HepG2 (cell line): ENCODE measurements around the gene ECM1. TPM values are rescaled to one million over a fixed set of nuclear protein-coding genes. Genes with fewer than 3 reads are reported as not detected.

Experiments used
- ATAC-seq: fragments of 200-7000 bp; cut with Tn5 transposase; 3 replicates; pipeline ENCODE4 v1.9.1; 2020; ENCODE audit warnings: mild to moderate bottlenecking, moderate library complexity
- BruUV-seq: library from RNA; stranded (reverse); fragments of 400-500 nt; replicated peaks from 2 replicates; lab custom pipeline; 2021; lab: Mats Ljungman, UMichigan
- CTCF ChIA-PET: fragments of 300-600 bp; formaldehyde crosslinking; extraction: SDS; loops from one replicate; lab custom pipeline; 2021; ENCODE audit warnings: low total read pairs, inconsistent platforms, low intra/inter-chr PET ratio; lab: Yijun Ruan, JAX
- POLR2A ChIA-PET: fragments of 350-600 bp; sonication (Branson Sonifier 250); formaldehyde crosslinking; loops from one replicate; lab custom pipeline; 2020; ENCODE audit warnings: antibody characterized with exemption, inconsistent platforms; lab: Yijun Ruan, JAX
- DNase-seq: peaks from one replicate; pipeline ENCODE4 v3.0.0-alpha.2; 2015; ENCODE audit warnings: low spot score
- FAIRE-seq: peaks from 3 replicates; lab custom pipeline; 2011; peaks lifted over from hg19 to GRCh38; lab: Jason Lieb, UNC
- H2AFZ ChIP-seq: one replicate; pipeline ENCODE4 v1.6.1; 2011; ENCODE audit warnings: low read length, inconsistent platforms
- H3K27ac ChIP-seq: fragments of 300-600 bp; 3 replicates; pipeline ENCODE4 v1.8.0; 2011; ENCODE audit warnings: mixed run types, mild to moderate bottlenecking, mixed read lengths, low read length, inconsistent platforms; ENCODE audit not compliant: insufficient read depth; ENCODE audit errors: extremely low read length
- H3K27me3 ChIP-seq, 2 experiments: fragments of 200-600 bp in 1 of 2; 2 replicates in 1 of 2; 3 replicates in 1 of 2; pipeline versions ENCODE4 v1.6.0 to v1.8.0; 2011; ENCODE audit warnings: low read length in 2 of 2, mild to moderate bottlenecking in 2 of 2, moderate library complexity in 2 of 2, inconsistent platforms in 1 of 2; ENCODE audit not compliant: insufficient read depth in 2 of 2, control insufficient read depth in 1 of 2
- H3K36me3 ChIP-seq, 2 experiments: fragments of 200-600 bp in 1 of 2; replicated peaks in 1 of 2; 2 replicates in 1 of 2; 3 replicates in 1 of 2; pipeline versions ENCODE4 v1.5.1 to v1.8.0; 2011; ENCODE audit warnings: low read length in 2 of 2, inconsistent platforms in 1 of 2; ENCODE audit not compliant: insufficient read depth in 2 of 2, control insufficient read depth in 1 of 2
- H3K4me1 ChIP-seq: 2 replicates; pipeline ENCODE4 v1.5.1; 2012; ENCODE audit warnings: low read length, inconsistent platforms; ENCODE audit not compliant: insufficient read depth
- H3K4me2 ChIP-seq: 2 replicates; pipeline ENCODE4 v1.6.0; 2011; ENCODE audit warnings: low read depth, low read length, inconsistent platforms
- H3K4me3 ChIP-seq, 3 experiments: fragments of 200-600 bp in 1 of 3; sonication (generic), shearing (Covaris generic) in 1 of 3; replicated peaks in 1 of 3; 2 replicates each; pipeline ENCODE4 v1.5.1; 2011 to 2016; ENCODE audit warnings: low read length in 3 of 3, inconsistent platforms in 2 of 3, low read depth in 2 of 3, mild to moderate bottlenecking in 2 of 3, control low read depth in 1 of 3, mixed read lengths in 1 of 3; ENCODE audit not compliant: insufficient read depth in 1 of 3
- H3K79me2 ChIP-seq: one replicate; pipeline ENCODE4 v1.6.1; 2011; ENCODE audit warnings: low read length, inconsistent platforms; ENCODE audit not compliant: insufficient read depth
- H3K9ac ChIP-seq: 2 replicates; pipeline ENCODE4 v1.6.0; 2011; ENCODE audit warnings: mild to moderate bottlenecking, low read depth, low read length, inconsistent platforms; ENCODE audit not compliant: insufficient read depth
- H3K9me3 ChIP-seq: 2 replicates; pipeline ENCODE4 v1.5.1; 2012; ENCODE audit warnings: mild to moderate bottlenecking, low read length
- H4K20me1 ChIP-seq: 2 replicates; pipeline ENCODE4 v1.6.0; 2011; ENCODE audit warnings: inconsistent platforms, mild to moderate bottlenecking, low read length, moderate library complexity; ENCODE audit not compliant: insufficient read depth
- ATF7 ChIP-seq, 2 experiments: fragments of 450-650 bp in 1 of 2; sonication (generic) in 1 of 2; formaldehyde crosslinking in 1 of 2; IDR thresholded peaks; 2 replicates each; pipeline versions ENCODE4 v1.4.0 to v1.6.1; 2016 to 2020; ENCODE audit warnings: antibody characterized with exemption in 1 of 2, mild to moderate bottlenecking in 1 of 2, missing genetic modification reagents in 1 of 2
- GPN1 ChIP-seq: sonication (generic); formaldehyde crosslinking; IDR thresholded peaks from 2 replicates; pipeline ENCODE4 v1.5.1; 2020; ENCODE audit warnings: missing genetic modification reagents, borderline replicate concordance
- SNAPC2 ChIP-seq: sonication (generic); formaldehyde crosslinking; IDR thresholded peaks from 2 replicates; pipeline ENCODE4 v1.8.1; 2022; ENCODE audit warnings: mild to moderate bottlenecking, missing genetic modification reagents
- ZNF317 ChIP-seq: sonication (generic); formaldehyde crosslinking; IDR thresholded peaks from 2 replicates; pipeline ENCODE4 v1.5.0; 2020; ENCODE audit warnings: mild to moderate bottlenecking, missing genetic modification reagents
- WGBS: methylation state at CpG from one replicate; pipeline ENCODE4 v1.1.6; 2017; ENCODE audit warnings: low lambda C conversion rate; 5-methylcytosine and 5-hydroxymethylcytosine counted together
- in situ Hi-C: cut with HindIII; loops from 2 replicates; pipeline ENCODE4 v1.10.0; 2017; ENCODE audit warnings: low pct_unique_long_range_greater_than_20kb; ENCODE audit not compliant: extremely low pct_ligation_motif_present
- intact Hi-C: fragments of 100-400 bp; cut with micrococcal nuclease; formaldehyde crosslinking; loops from one replicate; pipeline ENCODE4 v1.10.0; 2022; ENCODE audit not compliant: unreplicated experiment
- polyA plus RNA-seq, 8 experiments: library from polyadenylated mRNA; depleted of rRNA in 3 of 8; stranded (reverse) in 7 of 8; unstranded in 1 of 8; fragments of >200 nt; fragmentation: Illumina TruSeq in 4 of 8; extraction: Trizol in 4 of 8; gene quantifications; 2 replicates each; pipeline versions ENCODE4 v1.2.1 to v1.2.3, GENCODE V29; 2011 to 2016; ENCODE audit warnings: low read depth in 4 of 8, missing spikeins in 1 of 8, mixed read lengths in 1 of 8; ENCODE audit not compliant: insufficient read depth in 1 of 8
- total RNA-seq, 5 experiments: library from RNA; depleted of rRNA; stranded (reverse); fragments of >200 nt; fragmentation: Illumina TruSeq; extraction: Trizol; gene quantifications; 2 replicates each; pipeline ENCODE4 v1.2.3, GENCODE V29; 2016; ENCODE audit warnings: low read depth in 1 of 5
- TF ChIP-seq, protein P1 (sequence below): sonication (generic); formaldehyde crosslinking; IDR thresholded peaks from 2 replicates; pipeline ENCODE4 v1.4.0; 2020; ENCODE audit warnings: missing genetic modification reagents, mild to moderate bottlenecking, borderline replicate concordance
- TF ChIP-seq, protein P2 (sequence below): sonication (generic); formaldehyde crosslinking; IDR thresholded peaks from 2 replicates; pipeline ENCODE4 v1.4.0; 2020; ENCODE audit warnings: missing genetic modification reagents

The ECM1 gene
- total and polyA plus RNA-seq, 2 of the 13 experiments (the other 11 are each of a cell fraction or from before 2014, with no cell fraction given), result 0.42 to 1.0 TPM

DNA sequence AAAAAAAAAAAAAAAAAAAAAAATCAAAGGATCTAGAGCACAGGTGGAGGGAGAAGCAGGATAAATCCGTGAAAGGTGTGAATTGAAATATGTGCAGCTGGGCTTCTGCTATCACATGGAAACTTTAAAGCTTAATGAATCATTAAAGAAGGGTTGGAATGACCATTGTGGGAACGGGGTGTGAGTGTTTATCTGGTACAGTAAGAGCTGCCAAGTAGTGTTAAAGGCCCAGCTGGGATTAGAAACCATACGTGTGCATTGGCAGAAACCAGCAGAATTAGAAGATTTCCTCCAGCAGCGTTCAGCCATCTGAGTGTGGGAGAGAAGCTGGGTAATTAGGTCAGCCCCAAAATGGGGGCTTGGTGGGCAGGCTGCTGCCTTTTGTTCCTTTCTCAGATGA is 21.1 kb downstream of the ECM1 start:
- intact Hi-C loops, result no loop called here
- BruUV-seq, result no TSS peak
- peak overlapping the region; percentile 84 for H2AFZ ChIP-seq
- no peaks in the 10 kb centered on the region for H3K27me3 ChIP-seq
- no peak overlapping the region for H3K27ac ChIP-seq
- no peaks in the 10 kb centered on the region for H3K36me3 ChIP-seq
- H3K4me2 ChIP-seq, result peak overlapping the region; percentile 70
- no peaks in the 10 kb centered on the region for H3K9me3 ChIP-seq
- POLR2A ChIA-PET, result interaction anchor here (1.9 kb wide), 1 partner anchor 13 kb away, joined by 10 read pairs; the partner anchor contains the start of gene FALEC
- DNase-seq, result no peak
- no peaks in the 10 kb centered on the region for H4K20me1 ChIP-seq
- H3K4me1 ChIP-seq, result peaks cover 52% of the 10 kb centered on the region
- no peak for TF ChIP-seq GPN1 (CRISPR knock-in tag)
- TF ChIP-seq, protein P1, sequence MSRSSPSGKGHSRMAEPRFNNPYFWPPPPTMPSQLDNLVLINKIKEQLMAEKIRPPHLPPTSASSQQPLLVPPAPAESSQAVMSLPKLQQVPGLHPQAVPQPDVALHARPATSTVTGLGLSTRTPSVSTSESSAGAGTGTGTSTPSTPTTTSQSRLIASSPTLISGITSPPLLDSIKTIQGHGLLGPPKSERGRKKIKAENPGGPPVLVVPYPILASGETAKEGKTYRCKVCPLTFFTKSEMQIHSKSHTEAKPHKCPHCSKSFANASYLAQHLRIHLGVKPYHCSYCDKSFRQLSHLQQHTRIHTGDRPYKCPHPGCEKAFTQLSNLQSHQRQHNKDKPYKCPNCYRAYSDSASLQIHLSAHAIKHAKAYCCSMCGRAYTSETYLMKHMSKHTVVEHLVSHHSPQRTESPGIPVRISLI (CRISPR knock-in tag), result peak; percentile 49; the same call in 1 of the 2 replicates
- TF ChIP-seq, all 625 proteins: peak for 1
- WGBS, result 7% methylated on average over 4 of the region's 4 CpGs
- no peak for ATAC-seq
- no peaks in the 10 kb centered on the region for H3K79me2 ChIP-seq
- H3K9ac ChIP-seq, result peak overlapping the region; percentile 37; the same call in 1 of the 2 replicates
- peak overlapping the region in 2 of 3 experiments; percentile 3 to 21; a peak in 1 of 6 replicates for H3K4me3 ChIP-seq
- CTCF ChIA-PET, result no interaction called here
- no peak for FAIRE-seq
- in situ Hi-C loops, result no loop called here

DNA sequence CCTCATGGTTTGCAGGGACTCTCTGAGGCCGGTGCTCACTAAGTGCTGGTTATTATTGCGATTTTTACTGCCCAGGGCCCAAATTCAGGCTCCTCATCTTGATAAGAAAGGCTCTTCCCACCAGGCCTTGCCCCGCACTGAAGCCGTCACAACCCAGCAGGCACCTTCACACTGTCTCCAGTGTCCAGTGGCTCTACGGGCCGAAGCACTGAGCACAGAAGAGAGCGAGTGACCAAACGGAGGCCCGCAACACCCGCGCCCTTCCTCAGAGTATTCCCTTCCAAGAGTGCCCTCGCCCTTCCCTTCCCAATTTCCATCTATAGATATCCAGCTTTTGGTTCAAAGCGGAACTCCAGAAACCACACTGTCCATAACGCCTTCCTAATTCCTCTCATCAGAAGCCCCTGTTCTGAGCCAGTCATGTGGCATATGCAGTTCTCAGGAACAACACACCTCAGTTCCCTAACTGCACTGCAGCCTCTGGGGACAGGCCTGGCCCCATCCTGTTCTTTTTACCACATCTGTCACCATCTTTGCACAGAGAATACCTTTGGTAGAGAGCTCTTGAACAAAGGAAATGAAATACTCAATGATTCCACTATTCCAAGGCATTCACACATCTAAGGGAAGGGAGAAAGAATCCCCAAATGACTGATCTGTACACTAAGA is 22.7 kb downstream of the ECM1 start:
- H3K27ac ChIP-seq, result peak overlapping the region; percentile 21
- no peak overlapping the region for H3K4me3 ChIP-seq
- in situ Hi-C loops (loop anchor here (5.0 to 10.0 kb wide), 2 partner anchors 43 to 276 kb away; partner anchors contain the start of genes CA14 and TARS2), intact Hi-C loops (no loop called here)
- DNase-seq (no peak), ATAC-seq (no peak), FAIRE-seq (no peak)
- WGBS, result 100% methylated on average over 13 of the region's 14 CpGs
- TF ChIP-seq SNAPC2, result no peak
- TF ChIP-seq ZNF317 (CRISPR knock-in tag), result no peak
- TF ChIP-seq, protein P2, sequence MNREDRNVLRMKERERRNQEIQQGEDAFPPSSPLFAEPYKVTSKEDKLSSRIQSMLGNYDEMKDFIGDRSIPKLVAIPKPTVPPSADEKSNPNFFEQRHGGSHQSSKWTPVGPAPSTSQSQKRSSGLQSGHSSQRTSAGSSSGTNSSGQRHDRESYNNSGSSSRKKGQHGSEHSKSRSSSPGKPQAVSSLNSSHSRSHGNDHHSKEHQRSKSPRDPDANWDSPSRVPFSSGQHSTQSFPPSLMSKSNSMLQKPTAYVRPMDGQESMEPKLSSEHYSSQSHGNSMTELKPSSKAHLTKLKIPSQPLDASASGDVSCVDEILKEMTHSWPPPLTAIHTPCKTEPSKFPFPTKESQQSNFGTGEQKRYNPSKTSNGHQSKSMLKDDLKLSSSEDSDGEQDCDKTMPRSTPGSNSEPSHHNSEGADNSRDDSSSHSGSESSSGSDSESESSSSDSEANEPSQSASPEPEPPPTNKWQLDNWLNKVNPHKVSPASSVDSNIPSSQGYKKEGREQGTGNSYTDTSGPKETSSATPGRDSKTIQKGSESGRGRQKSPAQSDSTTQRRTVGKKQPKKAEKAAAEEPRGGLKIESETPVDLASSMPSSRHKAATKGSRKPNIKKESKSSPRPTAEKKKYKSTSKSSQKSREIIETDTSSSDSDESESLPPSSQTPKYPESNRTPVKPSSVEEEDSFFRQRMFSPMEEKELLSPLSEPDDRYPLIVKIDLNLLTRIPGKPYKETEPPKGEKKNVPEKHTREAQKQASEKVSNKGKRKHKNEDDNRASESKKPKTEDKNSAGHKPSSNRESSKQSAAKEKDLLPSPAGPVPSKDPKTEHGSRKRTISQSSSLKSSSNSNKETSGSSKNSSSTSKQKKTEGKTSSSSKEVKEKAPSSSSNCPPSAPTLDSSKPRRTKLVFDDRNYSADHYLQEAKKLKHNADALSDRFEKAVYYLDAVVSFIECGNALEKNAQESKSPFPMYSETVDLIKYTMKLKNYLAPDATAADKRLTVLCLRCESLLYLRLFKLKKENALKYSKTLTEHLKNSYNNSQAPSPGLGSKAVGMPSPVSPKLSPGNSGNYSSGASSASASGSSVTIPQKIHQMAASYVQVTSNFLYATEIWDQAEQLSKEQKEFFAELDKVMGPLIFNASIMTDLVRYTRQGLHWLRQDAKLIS, result no peak
- no peak for TF ChIP-seq ATF7 (IDR thresholded peaks at IDR 0.05)
- no peak for TF ChIP-seq ATF7 (CRISPR knock-in tag; IDR thresholded peaks at IDR 0.05)
- ChIA-PET POLR2A (interaction anchor here (0.8 to 4.6 kb wide), 2 partner anchors 15 to 18 kb away, joined by 3 to 78 read pairs; partner anchors contain the start of genes ADAMTSL4 and FALEC), CTCF (no interaction called here)
- no TSS peak for BruUV-seq
- H3K4me1 ChIP-seq, result peaks cover 68% of the 10 kb centered on the region
- no peaks in the 10 kb centered on the region for H4K20me1 ChIP-seq
- no peak overlapping the region for H2AFZ ChIP-seq
- no peaks in the 10 kb centered on the region for H3K9me3 ChIP-seq
- no peaks in the 10 kb centered on the region for H3K36me3 ChIP-seq
- no peaks in the 10 kb centered on the region for H3K27me3 ChIP-seq
- H3K79me2 ChIP-seq, result no peaks in the 10 kb centered on the region
- no peak overlapping the region for H3K9ac ChIP-seq
- H3K4me2 ChIP-seq, result no peak overlapping the region
